ENCODE measurements around the gene DCXR.

The DCXR gene

GRCh38 chr17:82037092-82037888 is at the start of gene DCXR:
DCXR (minus strand) TSS chr17:82037697; CDS start chr17:82037682, 15 bp downstream.
- no peak for DNase-seq (ENCODE audit: low read depth)

DNA sequence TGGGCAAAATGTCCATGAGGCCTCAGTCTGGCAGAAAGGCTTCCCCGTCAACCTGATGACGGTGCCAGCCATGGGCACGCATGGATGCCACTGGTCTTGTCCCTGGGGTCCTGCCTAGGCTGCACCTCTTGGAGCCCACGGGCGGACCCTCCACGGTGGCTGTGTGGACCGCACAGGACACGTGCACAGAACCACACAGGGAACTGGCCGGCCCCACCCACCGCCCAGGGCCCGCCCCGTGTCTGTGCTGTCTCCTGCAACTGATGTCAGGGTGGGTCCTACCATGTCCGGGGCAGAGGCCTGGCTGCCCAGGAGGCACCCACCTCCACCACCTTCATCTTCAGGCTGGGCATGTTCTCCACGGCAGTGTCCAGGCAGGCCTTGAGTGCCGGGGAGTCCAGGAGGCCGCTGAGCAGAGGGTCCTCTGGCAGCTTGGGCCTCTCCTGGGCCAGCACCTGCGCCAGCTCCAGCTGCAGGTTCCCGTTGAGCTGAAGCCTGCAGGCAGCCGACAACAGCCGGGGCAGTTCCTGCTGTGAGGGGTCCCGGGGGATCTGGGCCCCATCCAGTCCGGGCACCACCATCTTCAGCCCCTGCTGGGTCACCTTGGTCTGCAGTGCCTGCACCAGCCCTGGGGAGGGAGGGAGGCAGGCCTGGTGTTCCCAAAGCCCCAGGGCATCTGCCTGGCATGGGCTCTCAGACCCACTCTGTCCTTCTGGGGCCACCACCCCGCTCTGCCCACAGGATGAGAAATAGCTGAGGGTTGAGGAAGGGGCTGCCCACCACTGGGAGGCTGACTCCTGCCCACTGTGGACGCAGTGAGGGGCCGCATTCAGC is 48.7 kb upstream of the DCXR start:
- DNase-seq (ENCODE audit: low read depth), result no peak

GRCh38 chr17:82085031-82085861 is 47.7 kb upstream of the DCXR start:
- DNase-seq (ENCODE audit: low read depth), result no peak

GRCh38 chr17:82084373-82085030 is 47.0 kb upstream of the DCXR start:
- DNase-seq (ENCODE audit: low read depth), result no peak

GRCh38 chr17:82083533-82084359 is 46.2 kb upstream of the DCXR start:
- no peak for DNase-seq (ENCODE audit: low read depth)

DNA sequence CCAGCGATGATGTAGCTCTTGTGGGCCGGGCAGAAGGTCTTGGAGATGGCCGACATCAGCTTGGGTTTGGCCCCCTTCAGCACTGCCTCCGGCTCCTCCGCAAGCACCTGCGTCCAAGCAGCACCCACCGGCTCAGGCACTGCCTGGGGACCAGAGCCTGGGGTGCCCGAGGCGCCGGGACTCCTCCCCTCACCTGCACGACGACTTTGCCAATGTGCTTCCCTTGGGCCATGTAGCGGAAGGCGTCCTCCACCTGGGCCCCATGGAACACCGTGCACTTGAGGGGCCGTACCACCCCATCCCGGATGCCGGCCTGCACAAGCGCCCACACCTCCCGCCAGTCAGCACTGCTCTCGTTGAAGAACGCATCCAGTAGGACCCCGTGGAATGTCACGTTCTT is 45.5 kb upstream of the DCXR start:
- DNase-seq (ENCODE audit: low read depth), result no peak

GRCh38 chr17:82082456-82082855 is 45.0 kb upstream of the DCXR start:
- DNase-seq (ENCODE audit: low read depth), result no peak

DNA sequence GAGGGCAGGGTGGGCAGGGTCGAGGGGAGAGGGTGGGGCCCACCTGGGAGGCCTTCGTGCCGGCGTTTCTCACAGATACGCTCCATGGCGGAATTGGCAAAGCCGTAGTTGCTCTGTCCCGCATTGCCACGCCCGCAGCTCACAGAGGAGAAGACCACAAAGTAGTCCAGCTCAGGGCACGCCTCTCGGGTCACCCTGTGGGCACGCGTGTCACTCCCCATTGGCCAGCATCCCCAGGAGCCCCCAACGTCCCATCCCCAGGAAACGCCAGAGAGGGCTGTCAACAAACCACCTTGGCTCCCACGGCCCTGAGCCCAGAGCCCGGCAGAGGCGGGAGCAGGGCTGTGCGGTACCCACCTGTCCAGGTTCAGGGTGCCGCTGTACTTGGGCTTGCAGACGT is 44.5 kb upstream of the DCXR start:
- no peak for DNase-seq (ENCODE audit: low read depth)

- no peak for DNase-seq (ENCODE audit: low read depth)
These were observed 44.0 kb upstream of the DCXR start for GRCh38 chr17:82081546-82081945.

DNA sequence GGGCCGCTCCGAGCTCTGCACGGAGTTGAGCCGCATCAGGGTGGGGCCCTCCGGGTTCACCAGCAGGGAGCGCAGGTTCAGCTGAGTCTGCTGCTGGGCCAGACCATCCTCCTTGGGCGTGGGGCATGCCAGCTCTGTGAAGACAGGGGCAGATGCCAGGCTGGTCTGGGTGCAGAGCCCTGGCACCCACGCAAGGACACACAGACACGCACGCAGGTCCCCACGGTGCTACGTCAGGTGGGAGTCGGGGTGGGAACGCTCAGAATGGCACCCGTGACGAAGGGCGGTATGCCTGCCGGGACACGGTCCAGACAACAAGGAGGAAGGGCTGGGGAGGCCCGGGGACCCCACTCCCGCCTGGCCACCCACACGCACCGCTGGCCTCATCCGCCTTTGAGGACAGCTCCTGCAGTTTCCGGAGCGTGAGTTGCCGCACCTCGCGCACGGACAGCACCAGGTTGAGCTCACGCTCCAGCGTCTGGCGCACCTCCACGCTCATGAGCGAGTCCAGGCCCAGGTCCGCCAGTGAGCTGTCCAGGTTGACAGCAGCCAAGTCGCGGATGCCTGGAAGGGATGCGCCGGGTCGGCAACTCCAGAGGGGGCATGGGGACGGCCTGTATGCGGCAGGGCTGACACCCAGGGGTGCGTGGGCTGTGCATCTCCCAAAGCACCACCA is 43.4 kb upstream of the DCXR start:
- no peak for DNase-seq (ENCODE audit: low read depth)

DNA sequence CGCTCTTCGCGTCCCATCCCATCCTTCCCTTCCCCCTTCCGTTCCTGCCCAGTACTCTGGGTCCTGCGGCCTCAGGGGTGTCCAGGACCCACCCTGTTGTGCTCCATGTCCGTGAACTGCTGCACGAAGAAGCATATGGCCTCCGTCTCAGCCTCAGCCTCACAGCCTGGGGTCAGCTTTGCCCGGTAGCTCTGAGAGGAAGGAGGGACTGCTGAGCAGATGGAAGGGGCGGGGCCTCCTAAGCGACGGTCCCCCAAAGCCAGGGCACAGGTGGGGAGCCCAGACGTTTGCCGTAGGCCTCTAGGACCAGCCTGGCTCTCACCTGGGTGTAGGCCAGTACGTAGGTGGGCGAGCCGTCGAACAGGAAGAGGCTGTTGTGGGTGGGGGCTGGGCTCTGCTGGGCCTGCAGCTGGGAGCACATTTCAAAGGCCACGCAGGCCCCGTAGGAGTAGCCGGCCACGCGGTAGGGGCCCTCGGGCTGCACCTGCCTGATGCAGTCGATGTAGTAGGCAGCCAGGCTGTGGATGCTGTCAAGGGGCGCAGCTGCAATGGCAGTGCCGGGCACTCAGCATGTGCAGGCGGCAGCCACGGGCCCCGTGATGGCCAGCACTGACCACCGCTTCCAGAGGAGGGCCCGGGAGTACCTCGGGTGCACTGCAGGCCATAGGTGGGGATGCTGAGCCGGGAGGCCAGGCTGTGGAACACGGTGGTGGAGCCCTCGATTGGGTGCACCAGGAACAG is 42.7 kb upstream of the DCXR start:
- no peak for DNase-seq (ENCODE audit: low read depth)

DNA sequence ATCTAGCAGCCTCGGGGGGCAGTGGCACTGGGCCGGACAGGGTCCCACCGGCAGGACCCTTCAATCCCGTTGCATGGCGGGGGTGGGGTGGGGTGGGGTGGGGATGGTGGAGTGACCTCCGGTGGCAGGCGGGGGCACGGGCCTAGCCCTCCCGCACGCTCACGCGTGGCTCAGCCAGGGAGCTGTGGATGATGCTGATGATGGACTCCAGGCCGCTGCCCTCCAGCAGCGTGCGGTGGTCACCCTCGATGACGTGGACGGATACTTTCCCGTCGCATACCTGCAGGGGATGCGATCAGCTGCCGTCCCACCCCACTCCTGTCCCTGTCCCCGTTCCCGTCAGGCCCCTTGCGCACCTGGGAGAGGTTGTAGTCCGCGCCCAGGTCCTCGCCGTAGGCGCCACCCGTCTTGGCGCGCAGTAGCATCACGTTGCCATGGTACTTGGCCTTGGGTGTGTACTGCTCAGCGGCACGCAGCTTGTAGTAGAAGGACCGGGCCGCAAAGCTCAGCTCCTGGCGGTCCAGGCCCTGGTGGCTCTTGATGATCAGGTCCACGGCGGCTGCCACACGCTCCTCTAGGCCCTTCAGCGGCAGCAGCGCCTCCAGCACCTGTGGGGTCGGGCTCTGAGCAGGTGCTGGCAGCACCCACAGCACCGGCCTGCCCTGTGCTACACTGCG is 41.6 kb upstream of the DCXR start:
- no peak for DNase-seq (ENCODE audit: low read depth)

GRCh38 chr17:82078433-82078832 is 40.9 kb upstream of the DCXR start:
- DNase-seq (ENCODE audit: low read depth), result no peak

DNA sequence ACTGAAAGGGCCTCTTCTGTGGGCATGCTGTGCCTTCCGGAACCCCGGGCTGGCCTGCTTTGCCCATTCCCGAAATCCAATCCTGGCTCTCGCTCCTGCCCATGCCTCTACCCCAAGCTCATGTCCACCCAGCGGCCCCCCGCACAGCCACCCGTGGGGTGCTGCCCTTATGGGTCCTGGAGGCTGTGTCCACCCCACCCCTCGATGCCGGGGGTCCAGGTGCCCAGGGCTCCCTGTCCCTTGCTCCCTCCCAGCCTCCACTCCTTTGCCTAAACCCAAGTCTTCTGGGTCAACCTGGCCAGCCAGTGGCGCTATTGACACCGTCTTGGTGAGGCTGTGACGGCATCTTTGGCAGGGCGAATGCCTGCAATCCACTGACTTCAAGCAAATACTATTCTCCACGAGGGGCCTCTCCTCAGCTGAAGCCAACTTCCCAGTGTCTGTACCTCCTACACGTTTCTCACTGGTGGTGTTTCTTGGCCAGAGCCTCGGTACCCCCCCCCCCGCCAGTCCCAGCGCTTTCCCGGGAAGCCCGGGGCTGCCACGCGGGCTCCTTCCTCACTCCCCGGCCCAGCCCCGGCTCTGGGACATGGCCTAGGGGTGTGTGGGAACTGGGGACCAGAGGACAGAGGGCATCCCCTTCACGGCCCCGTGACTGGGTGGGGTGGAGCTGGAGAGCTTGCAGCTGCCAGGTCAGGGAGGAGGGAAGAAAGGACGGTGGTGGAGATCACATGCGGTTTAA is 40.3 kb upstream of the DCXR start:
- DNase-seq (ENCODE audit: low read depth), result no peak

- DNase-seq (ENCODE audit: low read depth), result no peak
These were observed 39.5 kb upstream of the DCXR start for GRCh38 chr17:82076785-82077591.

- DNase-seq (ENCODE audit: low read depth), result no peak
These were observed 38.7 kb upstream of the DCXR start for GRCh38 chr17:82076018-82076784.

DNA sequence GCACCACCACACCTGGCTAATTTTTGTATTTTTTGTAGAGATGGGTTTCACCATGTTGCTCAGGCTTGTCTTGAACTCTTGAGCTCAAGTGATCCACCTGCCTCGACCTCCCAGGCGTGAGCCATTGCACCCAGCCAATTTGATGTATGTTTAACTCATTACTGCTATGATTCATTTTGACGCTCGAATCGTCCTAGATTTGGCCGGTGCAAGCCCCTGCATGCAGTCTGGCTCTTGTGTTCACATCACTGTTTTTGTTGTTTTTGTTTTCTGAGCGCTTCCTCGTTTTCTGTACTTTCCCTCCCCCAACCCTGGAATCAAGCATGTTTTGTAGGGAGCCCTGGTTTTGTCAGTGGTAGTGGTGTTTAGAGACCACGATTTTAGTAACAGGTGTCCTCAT is 35.9 kb upstream of the DCXR start:
- no peak for DNase-seq (ENCODE audit: low read depth)
